Astrocyte (in vitro differentiated cells and primary cell): Measurements from ENCODE around the gene CEP131. TPM values are rescaled to one million over a fixed set of nuclear protein-coding genes. Genes with fewer than 3 reads are reported as not detected.
A peak's percentile ranks its signal among the peaks of the same experiment; 100 is the strongest.

Source experiments
- DNase-seq: peaks from one replicate; pipeline ENCODE4 v3.0.0-alpha.2; 2010; ENCODE audit warnings: low read depth
- FAIRE-seq: peaks from 2 replicates; lab custom pipeline; 2011; peaks lifted over from hg19 to GRCh38; lab: Jason Lieb, UNC
- H2AFZ ChIP-seq: 2 replicates; pipeline ENCODE4 v1.6.0; 2012; ENCODE audit warnings: low read depth, low read length, inconsistent platforms
- H3K27ac ChIP-seq: 2 replicates; pipeline ENCODE4 v1.5.1; 2011; ENCODE audit warnings: low read depth, low read length, inconsistent platforms
- H3K27me3 ChIP-seq: 2 replicates; pipeline ENCODE4 v1.6.0; 2011; ENCODE audit warnings: low read length, inconsistent platforms; ENCODE audit not compliant: insufficient read depth
- H3K36me3 ChIP-seq: 2 replicates; pipeline ENCODE4 v1.5.1; 2011; ENCODE audit warnings: low read length, inconsistent platforms; ENCODE audit not compliant: insufficient read depth
- H3K4me1 ChIP-seq: 2 replicates; pipeline ENCODE4 v1.5.1; 2011; ENCODE audit warnings: low read length, inconsistent platforms; ENCODE audit not compliant: insufficient read depth
- H3K4me2 ChIP-seq: 2 replicates; pipeline ENCODE4 v1.6.0; 2012; ENCODE audit warnings: low read length, inconsistent platforms
- H3K4me3 ChIP-seq: 2 replicates; pipeline ENCODE4 v1.5.1; 2011; ENCODE audit warnings: low read depth, mild to moderate bottlenecking, low read length, inconsistent platforms; ENCODE audit not compliant: insufficient read depth
- H3K79me2 ChIP-seq: 2 replicates; pipeline ENCODE4 v1.6.0; 2012; ENCODE audit warnings: mild to moderate bottlenecking, low read length, inconsistent platforms; ENCODE audit not compliant: insufficient read depth
- H3K9ac ChIP-seq: 2 replicates; pipeline ENCODE4 v1.6.0; 2012; ENCODE audit warnings: mild to moderate bottlenecking, low read length, inconsistent platforms
- H3K9me3 ChIP-seq: 2 replicates; pipeline ENCODE4 v1.5.1; 2012; ENCODE audit warnings: low read depth, mild to moderate bottlenecking, low read length, inconsistent platforms; ENCODE audit not compliant: insufficient read depth
- H4K20me1 ChIP-seq: 2 replicates; pipeline ENCODE4 v1.6.0; 2012; ENCODE audit warnings: low read length, inconsistent platforms; ENCODE audit not compliant: insufficient read depth
- H3K27ac Mint-ChIP-seq: one replicate; pipeline ENCODE4 v1.8.0; 2021; ENCODE audit warnings: mild to moderate bottlenecking, mixed read lengths; ENCODE audit not compliant: unreplicated experiment
- H3K27me3 Mint-ChIP-seq: one replicate; pipeline ENCODE4 v1.8.0; 2021; ENCODE audit warnings: low read depth, mixed read lengths; ENCODE audit not compliant: unreplicated experiment
- H3K36me3 Mint-ChIP-seq: one replicate; pipeline ENCODE4 v1.8.0; 2021; ENCODE audit warnings: low read depth, mixed read lengths; ENCODE audit not compliant: unreplicated experiment
- H3K4me1 Mint-ChIP-seq: one replicate; pipeline ENCODE4 v1.8.0; 2021; ENCODE audit warnings: low read depth, mixed read lengths; ENCODE audit not compliant: unreplicated experiment
- H3K4me3 Mint-ChIP-seq: one replicate; pipeline ENCODE4 v1.8.0; 2021; ENCODE audit warnings: mild to moderate bottlenecking, moderate library complexity, mixed read lengths; ENCODE audit not compliant: unreplicated experiment
- H3K9me3 Mint-ChIP-seq: one replicate; pipeline ENCODE4 v1.8.0; 2021; ENCODE audit warnings: mild to moderate bottlenecking, mixed read lengths; ENCODE audit not compliant: unreplicated experiment
- CTCF ChIP-seq: IDR thresholded peaks from 2 replicates; pipeline ENCODE4 v1.5.1; 2011; ENCODE audit warnings: low read depth, mild to moderate bottlenecking, inconsistent platforms, low read length, moderate library complexity; ENCODE audit not compliant: insufficient read depth
- EZH2 ChIP-seq: IDR thresholded peaks from 2 replicates; pipeline ENCODE4 v1.6.1; 2012; ENCODE audit warnings: mild to moderate bottlenecking, low read length, inconsistent platforms; ENCODE audit not compliant: insufficient read depth
- total RNA-seq: library from RNA; stranded (reverse); gene quantifications from 2 replicates; pipeline ENCODE4 v1.2.1, GENCODE V29; 2021

Gene CEP131
- total RNA-seq, 1 donor from 2014 or later = 5.8 TPM

GRCh38 chr17:81253358-81254131 is 30.8 kb upstream of the CEP131 start:
- peak; percentile 65 for TF ChIP-seq CTCF
- TF ChIP-seq EZH2 = no peak
- Histone ChIP-seq H3K36me3 (no peaks in the 10 kb centered on the region), H3K9me3 (no peaks in the 10 kb centered on the region), H3K79me2 (peaks cover 8% of the 10 kb centered on the region), H3K4me1 (peaks cover 15% of the 10 kb centered on the region), H2AFZ (no peak overlapping the region), H3K9ac (no peak overlapping the region), H3K27ac (no peak overlapping the region), H3K4me2 (no peak overlapping the region), H3K4me3 (no peak overlapping the region), H3K27me3 (no peaks in the 10 kb centered on the region), H4K20me1 (peaks cover 58% of the 10 kb centered on the region)
- DNase-seq (no peak), FAIRE-seq (peak; percentile 39)
- Mint-ChIP-seq H3K9me3 (peaks cover under 1% of the 10 kb centered on the region), H3K4me1 (peaks cover 4% of the 10 kb centered on the region), H3K4me3 (no peak overlapping the region), H3K36me3 (peaks cover 15% of the 10 kb centered on the region), H3K27ac (no peak overlapping the region), H3K27me3 (peaks cover 3% of the 10 kb centered on the region)

- DNase-seq = no peak
- H3K4me1 ChIP-seq = peaks cover 15% of the 10 kb centered on the region
- Mint-ChIP-seq H3K27ac (no peak overlapping the region), H3K4me3 (no peak overlapping the region), H3K9me3 (peaks cover 2% of the 10 kb centered on the region), H3K4me1 (peaks cover 4% of the 10 kb centered on the region), H3K36me3 (peaks cover 13% of the 10 kb centered on the region), H3K27me3 (peaks cover 3% of the 10 kb centered on the region)
- H3K36me3 ChIP-seq = no peaks in the 10 kb centered on the region
- H3K27ac ChIP-seq = no peak overlapping the region
- H3K27me3 ChIP-seq = no peaks in the 10 kb centered on the region
- no peak overlapping the region for H3K4me2 ChIP-seq
- no peak overlapping the region for H2AFZ ChIP-seq
- H4K20me1 ChIP-seq = peaks cover 57% of the 10 kb centered on the region
- H3K4me3 ChIP-seq = no peak overlapping the region
- TF ChIP-seq CTCF = no peak
- no peak for TF ChIP-seq EZH2
- FAIRE-seq = no peak
- no peak overlapping the region for H3K9ac ChIP-seq
- peaks cover 8% of the 10 kb centered on the region for H3K79me2 ChIP-seq
- no peaks in the 10 kb centered on the region for H3K9me3 ChIP-seq
Measured at GRCh38 chr17:81252987-81253329, 30.2 kb upstream of the CEP131 start.

- H3K4me3 Mint-ChIP-seq = no peak overlapping the region
- Histone ChIP-seq H3K27me3 (no peaks in the 10 kb centered on the region), H3K9ac (no peak overlapping the region), H4K20me1 (peaks cover 52% of the 10 kb centered on the region), H3K4me2 (no peak overlapping the region), H3K79me2 (peaks cover 8% of the 10 kb centered on the region), H3K27ac (no peak overlapping the region), H3K9me3 (no peaks in the 10 kb centered on the region), H3K4me1 (peaks cover 15% of the 10 kb centered on the region), H2AFZ (no peak overlapping the region), H3K4me3 (no peak overlapping the region), H3K36me3 (no peaks in the 10 kb centered on the region)
- TF ChIP-seq CTCF = no peak
- TF ChIP-seq EZH2 = no peak
- peaks cover 4% of the 10 kb centered on the region for H3K4me1 Mint-ChIP-seq
- no peak for FAIRE-seq
- peaks cover 2% of the 10 kb centered on the region for H3K9me3 Mint-ChIP-seq
- DNase-seq = no peak
- H3K27ac Mint-ChIP-seq = no peak overlapping the region
- H3K36me3 Mint-ChIP-seq = peaks cover 11% of the 10 kb centered on the region
- peaks cover 2% of the 10 kb centered on the region for H3K27me3 Mint-ChIP-seq
Measured at GRCh38 chr17:81252326-81252986, 29.7 kb upstream of the CEP131 start.
